ENCODE data around the gene NLK. TPM values are rescaled to one million over a fixed set of nuclear protein-coding genes. Genes with fewer than 3 reads are reported as not detected.

NLK gene
- total and polyA plus RNA-seq, 12 donors: 5.2 to 27.3 (median 20.7) TPM

- H3K4me1 ChIP-seq: peaks cover 0 to 6% (median 0%) of the 10 kb centered on the region in 9 donors
- H3K27me3 ChIP-seq: no peaks in the 10 kb centered on the region
- H3K27ac ChIP-seq: no peak overlapping the region
- 77 to 79% methylated on average over 4 of the region's 4 CpGs for WGBS, 2 donors
- no peak for TF ChIP-seq CTCF (IDR thresholded peaks at IDR 0.05)
- DNase-seq (no peak), ATAC-seq (no peak)
- peaks cover 0 to 49% (median 0%) of the 10 kb centered on the region in 9 donors for H3K36me3 ChIP-seq
- no peak overlapping the region for H3K4me3 ChIP-seq
- intact Hi-C loops (cut with DNase I): loop anchor here in 1 of 10 donors (10.0 kb wide), 1 partner anchor 51 kb away; no protein-coding TSS in a partner anchor
- H3K9me3 ChIP-seq: no peaks in the 10 kb centered on the region
Observed at GRCh38 chr17:28125526-28126378, 83.3 kb downstream of the NLK start.

- Histone ChIP-seq H3K9me3 (no peaks in the 10 kb centered on the region), H3K4me3 (no peak overlapping the region), H3K36me3 (peaks cover 0 to 49% (median 0%) of the 10 kb centered on the region in 9 donors), H3K27ac (no peak overlapping the region), H3K27me3 (no peaks in the 10 kb centered on the region), H3K4me1 (peaks cover 0 to 6% (median 0%) of the 10 kb centered on the region in 9 donors)
- intact Hi-C loops (cut with DNase I): loop anchor here in 1 of 10 donors (10.0 kb wide), 1 partner anchor 52 kb away; no protein-coding TSS in a partner anchor
- ATAC-seq: no peak
- 97 to 100% methylated on average over 1 of the region's 1 CpG for WGBS, 2 donors
- no peak for DNase-seq
- no peak for TF ChIP-seq CTCF (IDR thresholded peaks at IDR 0.05)
Observed at GRCh38 chr17:28127196-28127595, 84.7 kb downstream of the NLK start.

- intact Hi-C loops (cut with DNase I): loop anchor here in 1 of 10 donors (10.0 kb wide), 1 partner anchor 54 kb away; no protein-coding TSS in a partner anchor
- ATAC-seq: no peak
Observed at GRCh38 chr17:28128779-28129178, 86.3 kb downstream of the NLK start.

GRCh38 chr17:28130472-28130871 lies 88.0 kb downstream of the NLK start:
- no peak for DNase-seq
- Histone ChIP-seq H3K9me3 (no peaks in the 10 kb centered on the region), H3K27ac (no peak overlapping the region), H3K4me3 (no peak overlapping the region), H3K4me1 (peaks cover 0 to 19% (median 0%) of the 10 kb centered on the region in 9 donors), H3K36me3 (peaks cover 0 to 47% (median 0%) of the 10 kb centered on the region in 9 donors), H3K27me3 (no peaks in the 10 kb centered on the region)
- no peak for TF ChIP-seq CTCF (IDR thresholded peaks at IDR 0.05)
- ATAC-seq: no peak
- intact Hi-C loops (cut with DNase I): no loop called here
- WGBS, 2 donors: 85 to 93% methylated on average over 2 of the region's 2 CpGs

More at GRCh38 chr17:28128779-28129178, 86.3 kb downstream of the NLK start:
- Histone ChIP-seq H3K9me3 (no peaks in the 10 kb centered on the region), H3K4me1 (peaks cover 0 to 16% (median 0%) of the 10 kb centered on the region in 9 donors), H3K27ac (no peak overlapping the region), H3K27me3 (no peaks in the 10 kb centered on the region), H3K4me3 (no peak overlapping the region), H3K36me3 (peaks cover 0 to 51% (median 0%) of the 10 kb centered on the region in 9 donors)
- no peak for DNase-seq
- 76 to 92% methylated on average over 1 of the region's 1 CpG for WGBS, 2 donors
- TF ChIP-seq CTCF (IDR thresholded peaks at IDR 0.05): no peak
